HepG2 (cell line): ENCODE results near the gene MRO. TPM values are rescaled to one million over a fixed set of nuclear protein-coding genes. Genes with fewer than 3 reads are reported as not detected.

Experiments
- ATAC-seq: fragments of 200-7000 bp; cut with Tn5 transposase; 3 replicates; pipeline ENCODE4 v1.9.1; 2020; ENCODE audit warnings: mild to moderate bottlenecking, moderate library complexity
- BruUV-seq: library from RNA; stranded (reverse); fragments of 400-500 nt; replicated peaks from 2 replicates; lab custom pipeline; 2021; lab: Mats Ljungman, UMichigan
- CTCF ChIA-PET: fragments of 300-600 bp; formaldehyde crosslinking; extraction: SDS; loops from one replicate; lab custom pipeline; 2021; ENCODE audit warnings: low total read pairs, inconsistent platforms, low intra/inter-chr PET ratio; lab: Yijun Ruan, JAX
- POLR2A ChIA-PET: fragments of 350-600 bp; sonication (Branson Sonifier 250); formaldehyde crosslinking; loops from one replicate; lab custom pipeline; 2020; ENCODE audit warnings: antibody characterized with exemption, inconsistent platforms; lab: Yijun Ruan, JAX
- DNase-seq: peaks from one replicate; pipeline ENCODE4 v3.0.0-alpha.2; 2015; ENCODE audit warnings: low spot score
- FAIRE-seq: peaks from 3 replicates; lab custom pipeline; 2011; peaks lifted over from hg19 to GRCh38; lab: Jason Lieb, UNC
- H2AFZ ChIP-seq: one replicate; pipeline ENCODE4 v1.6.1; 2011; ENCODE audit warnings: low read length, inconsistent platforms
- H3K27ac ChIP-seq: fragments of 300-600 bp; 3 replicates; pipeline ENCODE4 v1.8.0; 2011; ENCODE audit warnings: mixed run types, mild to moderate bottlenecking, mixed read lengths, low read length, inconsistent platforms; ENCODE audit not compliant: insufficient read depth; ENCODE audit errors: extremely low read length
- H3K27me3 ChIP-seq, 2 experiments: fragments of 200-600 bp in 1 of 2; 2 replicates in 1 of 2; 3 replicates in 1 of 2; pipeline versions ENCODE4 v1.6.0 to v1.8.0; 2011; ENCODE audit warnings: low read length in 2 of 2, mild to moderate bottlenecking in 2 of 2, moderate library complexity in 2 of 2, inconsistent platforms in 1 of 2; ENCODE audit not compliant: insufficient read depth in 2 of 2, control insufficient read depth in 1 of 2
- H3K36me3 ChIP-seq, 2 experiments: fragments of 200-600 bp in 1 of 2; replicated peaks in 1 of 2; 2 replicates in 1 of 2; 3 replicates in 1 of 2; pipeline versions ENCODE4 v1.5.1 to v1.8.0; 2011; ENCODE audit warnings: low read length in 2 of 2, inconsistent platforms in 1 of 2; ENCODE audit not compliant: insufficient read depth in 2 of 2, control insufficient read depth in 1 of 2
- H3K4me1 ChIP-seq: 2 replicates; pipeline ENCODE4 v1.5.1; 2012; ENCODE audit warnings: low read length, inconsistent platforms; ENCODE audit not compliant: insufficient read depth
- H3K4me2 ChIP-seq: 2 replicates; pipeline ENCODE4 v1.6.0; 2011; ENCODE audit warnings: low read depth, low read length, inconsistent platforms
- H3K4me3 ChIP-seq, 3 experiments: fragments of 200-600 bp in 1 of 3; sonication (generic), shearing (Covaris generic) in 1 of 3; replicated peaks in 1 of 3; 2 replicates each; pipeline ENCODE4 v1.5.1; 2011 to 2016; ENCODE audit warnings: low read length in 3 of 3, inconsistent platforms in 2 of 3, low read depth in 2 of 3, mild to moderate bottlenecking in 2 of 3, control low read depth in 1 of 3, mixed read lengths in 1 of 3; ENCODE audit not compliant: insufficient read depth in 1 of 3
- H3K79me2 ChIP-seq: one replicate; pipeline ENCODE4 v1.6.1; 2011; ENCODE audit warnings: low read length, inconsistent platforms; ENCODE audit not compliant: insufficient read depth
- H3K9ac ChIP-seq: 2 replicates; pipeline ENCODE4 v1.6.0; 2011; ENCODE audit warnings: mild to moderate bottlenecking, low read depth, low read length, inconsistent platforms; ENCODE audit not compliant: insufficient read depth
- H3K9me3 ChIP-seq: 2 replicates; pipeline ENCODE4 v1.5.1; 2012; ENCODE audit warnings: mild to moderate bottlenecking, low read length
- H4K20me1 ChIP-seq: 2 replicates; pipeline ENCODE4 v1.6.0; 2011; ENCODE audit warnings: inconsistent platforms, mild to moderate bottlenecking, low read length, moderate library complexity; ENCODE audit not compliant: insufficient read depth
- HNF1B ChIP-seq: sonication (generic); formaldehyde crosslinking; IDR thresholded peaks from 2 replicates; pipeline ENCODE4 v1.5.1; 2020; ENCODE audit warnings: mild to moderate bottlenecking, moderate library complexity, missing genetic modification reagents
- ISX ChIP-seq: sonication (generic); formaldehyde crosslinking; conservative IDR thresholded peaks from 2 replicates; pipeline ENCODE4 v1.5.0; 2020; ENCODE audit warnings: missing genetic modification reagents
- JDP2 ChIP-seq: sonication (generic); formaldehyde crosslinking; IDR thresholded peaks from 2 replicates; pipeline ENCODE4 v1.8.1; 2022; ENCODE audit warnings: missing genetic modification reagents, borderline replicate concordance
- MAZ ChIP-seq, 2 experiments: sonication (generic) in 1 of 2; formaldehyde crosslinking in 1 of 2; IDR thresholded peaks; 2 replicates each; pipeline versions ENCODE4 v1.5.0 to v1.6.1; 2012 to 2020; ENCODE audit warnings: low read depth in 2 of 2, mild to moderate bottlenecking in 2 of 2, borderline replicate concordance in 1 of 2, improper control_type of control experiment in 1 of 2, low read length in 1 of 2, missing genetic modification reagents in 1 of 2, moderate library complexity in 1 of 2
- MIXL1 ChIP-seq: IDR thresholded peaks from 2 replicates; pipeline ENCODE4 v1.6.1; 2016
- MTA1 ChIP-seq: sonication (generic); formaldehyde crosslinking; IDR thresholded peaks from 2 replicates; pipeline ENCODE4 v1.4.0; 2020; ENCODE audit warnings: missing genetic modification reagents, mild to moderate bottlenecking, borderline replicate concordance
- NRL ChIP-seq: sonication (generic); formaldehyde crosslinking; IDR thresholded peaks from 2 replicates; pipeline ENCODE4 v1.5.0; 2020; ENCODE audit warnings: missing genetic modification reagents, mild to moderate bottlenecking, moderate library complexity, borderline replicate concordance
- PLSCR1 ChIP-seq: sonication (generic); formaldehyde crosslinking; IDR thresholded peaks from 2 replicates; pipeline ENCODE4 v1.5.0; 2020; ENCODE audit warnings: missing genetic modification reagents, mild to moderate bottlenecking, borderline replicate concordance
- REL ChIP-seq: sonication (generic); formaldehyde crosslinking; conservative IDR thresholded peaks from 2 replicates; pipeline ENCODE4 v1.8.0; 2022; ENCODE audit warnings: mild to moderate bottlenecking, missing genetic modification reagents, moderate library complexity
- SMAD1 ChIP-seq: sonication (generic); formaldehyde crosslinking; IDR thresholded peaks from 2 replicates; pipeline ENCODE4 v1.4.0; 2020; ENCODE audit warnings: missing genetic modification reagents, low read depth, mild to moderate bottlenecking, borderline replicate concordance
- SOX13 ChIP-seq, 3 experiments: fragments of 450-650 bp in 1 of 3; sonication (generic) in 1 of 3; formaldehyde crosslinking in 1 of 3; IDR thresholded peaks in 2 of 3; conservative IDR thresholded peaks in 1 of 3; 2 replicates each; pipeline versions ENCODE4 v1.5.0 to v1.6.1; 2016 to 2020; ENCODE audit warnings: antibody characterized with exemption in 1 of 3, mild to moderate bottlenecking in 1 of 3, missing compliant biosample characterization in 1 of 3, missing genetic modification reagents in 1 of 3, moderate library complexity in 1 of 3
- THAP7 ChIP-seq: sonication (generic); formaldehyde crosslinking; IDR thresholded peaks from 2 replicates; pipeline ENCODE4 v1.8.1; 2023; ENCODE audit warnings: mild to moderate bottlenecking, missing genetic modification reagents
- ZFP36 ChIP-seq: fragments of 150-350 bp; IDR thresholded peaks from 2 replicates; pipeline ENCODE4 v1.6.1; 2018; ENCODE audit warnings: borderline replicate concordance, low read length, low read depth; ENCODE audit not compliant: partially characterized antibody
- ZNF670 ChIP-seq: sonication (generic); formaldehyde crosslinking; IDR thresholded peaks from 2 replicates; pipeline ENCODE4 v1.8.0; 2022; ENCODE audit warnings: mild to moderate bottlenecking, missing genetic modification reagents, borderline replicate concordance
- WGBS: methylation state at CpG from one replicate; pipeline ENCODE4 v1.1.6; 2017; ENCODE audit warnings: low lambda C conversion rate; 5-methylcytosine and 5-hydroxymethylcytosine counted together
- in situ Hi-C: cut with HindIII; loops from 2 replicates; pipeline ENCODE4 v1.10.0; 2017; ENCODE audit warnings: low pct_unique_long_range_greater_than_20kb; ENCODE audit not compliant: extremely low pct_ligation_motif_present
- intact Hi-C: fragments of 100-400 bp; cut with micrococcal nuclease; formaldehyde crosslinking; loops from one replicate; pipeline ENCODE4 v1.10.0; 2022; ENCODE audit not compliant: unreplicated experiment
- polyA plus RNA-seq, 8 experiments: library from polyadenylated mRNA; depleted of rRNA in 3 of 8; stranded (reverse) in 7 of 8; unstranded in 1 of 8; fragments of >200 nt; fragmentation: Illumina TruSeq in 4 of 8; extraction: Trizol in 4 of 8; gene quantifications; 2 replicates each; pipeline versions ENCODE4 v1.2.1 to v1.2.3, GENCODE V29; 2011 to 2016; ENCODE audit warnings: low read depth in 4 of 8, missing spikeins in 1 of 8, mixed read lengths in 1 of 8; ENCODE audit not compliant: insufficient read depth in 1 of 8
- total RNA-seq, 5 experiments: library from RNA; depleted of rRNA; stranded (reverse); fragments of >200 nt; fragmentation: Illumina TruSeq; extraction: Trizol; gene quantifications; 2 replicates each; pipeline ENCODE4 v1.2.3, GENCODE V29; 2016; ENCODE audit warnings: low read depth in 1 of 5

Gene MRO
- total and polyA plus RNA-seq, 2 of the 13 experiments (the other 11 are each of a cell fraction or from before 2014, with no cell fraction given): not detected

GRCh38 chr18:50790948-50791347, 28.9 kb downstream of the MRO start:
- Histone ChIP-seq H3K79me2 (no peaks in the 10 kb centered on the region), H3K27ac (no peak overlapping the region), H3K4me2 (no peak overlapping the region), H4K20me1 (no peaks in the 10 kb centered on the region), H2AFZ (no peak overlapping the region), H3K4me3 (no peak overlapping the region), H3K36me3 (no peaks in the 10 kb centered on the region), H3K4me1 (no peaks in the 10 kb centered on the region), H3K9me3 (no peaks in the 10 kb centered on the region), H3K9ac (no peak overlapping the region), H3K27me3 (peaks cover 0 to 1% of the 10 kb centered on the region in 2 experiments; a peak in 1 of 5 replicates)
- POLR2A ChIA-PET: no interaction called here
- WGBS: 25% methylated on average over 3 of the region's 3 CpGs
- in situ Hi-C loops: no loop called here
- BruUV-seq: no TSS peak
- intact Hi-C loops: no loop called here
- DNase-seq (no peak), ATAC-seq (no peak), FAIRE-seq (no peak)
- CTCF ChIA-PET: no interaction called here
- TF ChIP-seq SMAD1 (CRISPR knock-in tag) (no peak), MIXL1 (CRISPR knock-in tag) (no peak), PLSCR1 (CRISPR knock-in tag) (no peak), ZFP36 (no peak), REL (CRISPR knock-in tag) (no peak), JDP2 (CRISPR knock-in tag) (no peak), SOX13 (IDR thresholded peaks at IDR 0.05) (no peak), SOX13 (CRISPR knock-in tag; conservative IDR thresholded peaks at IDR 0.05 in 1 of 2, IDR thresholded peaks at IDR 0.05 in 1 of 2) (no peak), ZNF670 (CRISPR knock-in tag) (no peak), MAZ (IDR thresholded peaks at IDR 0.05; ENCODE audit: borderline replicate concordance, low read depth, low read length) (no peak), MAZ (CRISPR knock-in tag; IDR thresholded peaks at IDR 0.05; ENCODE audit: low read depth) (no peak), THAP7 (CRISPR knock-in tag) (no peak), MTA1 (CRISPR knock-in tag) (no peak), HNF1B (no peak), ISX (no peak), NRL (CRISPR knock-in tag) (no peak)
